Measurements from ENCODE around the gene GPR52. TPM values are rescaled to one million over a fixed set of nuclear protein-coding genes. Genes with fewer than 3 reads are reported as not detected.

The GPR52 gene
- total and polyA plus RNA-seq, 2 donors (not counting 3 experiments of a cell fraction or from before 2014, with no cell fraction given): 0.33 to 2.2 TPM

- FAIRE-seq: no peak
Measured at GRCh38 chr1:174414203-174414602, 33.6 kb upstream of the GPR52 start.

More at GRCh38 chr1:174414203-174414602, 33.6 kb upstream of the GPR52 start:
- intact Hi-C loops (cut with micrococcal nuclease) (no loop called here), dilution Hi-C loops (cut with MboI; ENCODE audit: extremely low pct_ligation_motif_present, low sequenced_read_pairs) (no loop called here)
- BruUV-seq (replicated peaks): no TSS peak
- no peaks in the 10 kb centered on the region for H3K27me3 ChIP-seq (ENCODE audit: control insufficient read depth in 2 of 2, insufficient read depth in 2 of 2, low read length in 2 of 2)
- H3K79me2 ChIP-seq (ENCODE audit: control insufficient read depth, insufficient read depth, low read length): no peaks in the 10 kb centered on the region
- no peaks in the 10 kb centered on the region for H3K4me1 ChIP-seq (ENCODE audit: control insufficient read depth, extremely low read depth, insufficient read depth, low read length)
- no peak overlapping the region for H3K4me2 ChIP-seq (ENCODE audit: insufficient read depth, low read length)
- no peaks in the 10 kb centered on the region for H3K9me3 ChIP-seq (replicated peaks; ENCODE audit: control insufficient read depth, insufficient read depth, low read length)
- POLR2A ChIA-PET: interaction anchor here (0.6 kb wide), 1 partner anchor 28 kb away, joined by 3 read pairs; no protein-coding TSS in a partner anchor
- no peak overlapping the region for H3K4me3 ChIP-seq (replicated peaks in 1 of 3; ENCODE audit: insufficient read depth in 1 of 3, low read depth in 1 of 3, low read length in 3 of 3)
- H3K36me3 ChIP-seq (ENCODE audit: control insufficient read depth in 2 of 2, extremely low read depth in 1 of 2, insufficient read depth in 2 of 2, low read length in 2 of 2): no peaks in the 10 kb centered on the region
- CTCF ChIA-PET: interaction anchor here (1.6 to 1.9 kb wide), 2 partner anchors 10 to 152 kb away, joined by 3 to 8 read pairs; no protein-coding TSS in a partner anchor
- no peak for TF ChIP-seq EZH2 (IDR thresholded peaks at IDR 0.05; ENCODE audit: borderline replicate concordance, low read depth, low read length, severe bottlenecking)
- no peak for TF ChIP-seq GATA2 (IDR thresholded peaks at IDR 0.05; ENCODE audit: insufficient read depth, insufficient read length, low read depth, low read length)
- no peak for TF ChIP-seq FOS (IDR thresholded peaks at IDR 0.05; ENCODE audit: borderline replicate concordance, insufficient read depth, low read length)
- no peak for TF ChIP-seq MYC (IDR thresholded peaks at IDR 0.05; ENCODE audit: low read depth, low read length)
- no peak for TF ChIP-seq MAX (IDR thresholded peaks at IDR 0.05; ENCODE audit: insufficient read depth, insufficient read length)
- TF ChIP-seq POLR2A (IDR thresholded peaks at IDR 0.05; ENCODE audit: low read depth, low read length): no peak
- no peak for TF ChIP-seq CTCF (IDR thresholded peaks at IDR 0.05; ENCODE audit: extremely low read depth in 1 of 2, insufficient read depth in 1 of 2, low read depth in 1 of 2, low read length in 2 of 2)
- TF ChIP-seq POLR2AphosphoS5 (IDR thresholded peaks at IDR 0.05; ENCODE audit: insufficient read depth, low read depth, low read length): no peak
- TF ChIP-seq JUN (IDR thresholded peaks at IDR 0.05; ENCODE audit: borderline replicate concordance, insufficient read depth, insufficient read length, low read depth): no peak
- no peaks in the 10 kb centered on the region for H3K9me1 ChIP-seq (replicated peaks; ENCODE audit: control insufficient read depth, extremely low read depth, insufficient read depth, low read length)
- H2AFZ ChIP-seq (ENCODE audit: low read depth, low read length): no peak overlapping the region
- no peaks in the 10 kb centered on the region for H4K20me1 ChIP-seq (replicated peaks; ENCODE audit: control insufficient read depth, extremely low read depth, insufficient read depth, low read length)
- H3K9ac ChIP-seq (replicated peaks; ENCODE audit: extremely low read depth, insufficient read depth, low read length): no peak overlapping the region
- no peak for DNase-seq (ENCODE audit: low read depth, low spot score)
- H3K27ac ChIP-seq (ENCODE audit: insufficient read depth, low read depth, low read length): no peak overlapping the region

Data from endothelial cell of umbilical vein (primary cell).